Nephron (organoid): ENCODE results near the gene DYNLT3.
A peak's percentile ranks its signal among the peaks of the same experiment; 100 is the strongest.

Experiments
- H3K27ac Mint-ChIP-seq, 3 experiments: 2 replicates each; pipeline ENCODE4 v1.8.0; 2020; ENCODE audit warnings: mixed read lengths in 3 of 3, mild to moderate bottlenecking in 2 of 3, moderate library complexity in 1 of 3
- H3K27me3 Mint-ChIP-seq: 2 replicates; pipeline ENCODE4 v1.8.0; 2021; ENCODE audit warnings: low read depth, mild to moderate bottlenecking, moderate library complexity, mixed read lengths
- H3K36me3 Mint-ChIP-seq: 2 replicates; pipeline ENCODE4 v1.8.0; 2020; ENCODE audit warnings: low read depth, mixed read lengths
- H3K4me1 Mint-ChIP-seq: 2 replicates; pipeline ENCODE4 v1.8.0; 2020; ENCODE audit warnings: mixed read lengths
- H3K4me3 Mint-ChIP-seq, 3 experiments: 2 replicates each; pipeline ENCODE4 v1.8.0; 2020; ENCODE audit warnings: mild to moderate bottlenecking in 3 of 3, mixed read lengths in 3 of 3, moderate library complexity in 2 of 3
- H3K9me3 Mint-ChIP-seq: 2 replicates; pipeline ENCODE4 v1.8.0; 2020; ENCODE audit warnings: mixed read lengths
- CTCF ChIP-seq, 3 experiments: fragments of 200-600 bp; sonication (generic); IDR thresholded peaks; one replicate each; pipeline ENCODE4 v1.5.0; 2021; ENCODE audit warnings: antibody characterized with exemption in 3 of 3; ENCODE audit not compliant: unreplicated experiment in 3 of 3

The DYNLT3 gene

GRCh38 chrX:37799936-37800335 is 47.4 kb downstream of the DYNLT3 start:
- no peaks in the 10 kb centered on the region for H3K9me3 Mint-ChIP-seq
- TF ChIP-seq CTCF (IDR thresholded peaks at IDR 0.05; ENCODE audit: unreplicated experiment in 3 of 3) = no peak
- H3K4me3 Mint-ChIP-seq = no peak overlapping the region
- no peaks in the 10 kb centered on the region for H3K36me3 Mint-ChIP-seq
- no peak overlapping the region for H3K27ac Mint-ChIP-seq
- no peaks in the 10 kb centered on the region for H3K4me1 Mint-ChIP-seq
- H3K27me3 Mint-ChIP-seq = no peaks in the 10 kb centered on the region

GRCh38 chrX:37796805-37797204 is 50.6 kb downstream of the DYNLT3 start:
- no peak for TF ChIP-seq CTCF (IDR thresholded peaks at IDR 0.05; ENCODE audit: unreplicated experiment in 3 of 3)
- Mint-ChIP-seq H3K27ac (peak overlapping the region; percentile 14 to 54 (median 31)), H3K4me3 (no peak overlapping the region), H3K4me1 (no peaks in the 10 kb centered on the region), H3K27me3 (no peaks in the 10 kb centered on the region), H3K9me3 (no peaks in the 10 kb centered on the region), H3K36me3 (no peaks in the 10 kb centered on the region)

- Mint-ChIP-seq H3K36me3 (no peaks in the 10 kb centered on the region), H3K4me3 (no peak overlapping the region), H3K4me1 (no peaks in the 10 kb centered on the region), H3K27ac (peak overlapping the region; percentile 14 to 54 (median 31)), H3K27me3 (no peaks in the 10 kb centered on the region), H3K9me3 (no peaks in the 10 kb centered on the region)
- TF ChIP-seq CTCF (IDR thresholded peaks at IDR 0.05; ENCODE audit: unreplicated experiment in 3 of 3) = no peak
These were observed 51.1 kb downstream of the DYNLT3 start for GRCh38 chrX:37796310-37796709.
